A204.1 (cell line): ENCODE measurements around the gene SLC12A2.

Experiments
- FAIRE-seq: peaks from 2 replicates; lab custom pipeline; 2012; peaks lifted over from hg19 to GRCh38; lab: Jason Lieb, UNC

The SLC12A2 gene

DNA sequence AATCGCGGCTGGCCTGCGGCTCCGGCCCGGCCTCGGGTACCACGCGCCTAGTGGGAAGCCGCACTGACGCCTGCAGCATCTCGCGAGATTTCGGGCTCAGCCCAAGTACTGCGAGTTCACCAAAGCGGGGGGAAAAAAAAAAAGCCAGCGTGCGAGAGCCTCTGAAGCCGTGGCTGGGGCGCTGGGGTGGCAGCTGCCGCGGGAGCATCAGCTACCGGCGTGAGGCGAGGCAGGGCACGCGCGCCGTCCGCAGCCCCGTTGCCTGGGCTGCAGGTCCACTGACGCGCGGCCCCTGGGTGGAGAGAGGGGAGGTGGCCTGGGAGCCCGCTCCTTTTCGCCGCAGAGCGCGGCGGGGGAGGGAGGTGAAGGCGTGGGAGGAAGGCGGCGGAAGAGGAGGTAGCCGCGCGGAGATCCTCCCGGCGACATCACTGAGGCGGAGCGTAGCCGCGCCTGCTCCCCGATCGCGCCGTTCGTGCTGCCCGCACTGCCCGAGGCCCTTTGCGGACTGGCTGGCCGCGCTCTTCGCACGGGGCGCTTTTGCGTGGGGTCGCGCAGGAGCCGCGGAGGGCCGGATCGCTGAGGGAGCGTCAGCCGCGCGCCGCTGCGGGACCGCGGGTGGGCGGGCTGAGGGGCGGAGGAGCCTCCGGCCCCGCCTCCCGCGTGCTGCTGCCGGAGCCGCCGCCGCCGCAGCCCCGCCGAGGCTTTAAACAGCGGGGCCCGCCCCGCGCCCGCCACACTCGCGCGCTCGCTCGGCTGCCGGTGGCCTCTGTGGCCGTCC is at the start of gene SLC12A2:
SLC12A2 (plus strand) TSS at position 734 of the 778 bp plus-strand sequence. CDS start 189 bp downstream, outside the sequence.
- FAIRE-seq: no peak

DNA sequence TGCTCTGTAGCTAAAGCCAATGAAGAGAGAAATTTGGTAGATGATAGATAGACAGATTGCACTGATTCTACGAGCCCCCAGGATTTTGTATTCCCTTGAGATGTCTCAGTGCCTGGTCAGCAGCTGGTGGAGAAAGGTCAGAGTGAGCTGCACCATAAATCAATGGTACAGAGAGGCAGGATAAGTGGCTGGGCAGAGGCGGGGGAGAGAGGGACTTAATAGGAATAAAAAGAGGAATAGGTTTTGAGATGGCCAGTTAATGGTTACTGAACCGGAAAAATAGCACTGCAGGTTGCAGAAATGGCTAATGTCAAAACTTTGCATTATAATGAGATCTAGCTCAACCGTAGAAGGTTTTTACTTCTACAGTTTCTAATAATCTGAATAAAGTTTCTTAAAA is 47.9 kb upstream of the SLC12A2 start:
- no peak for FAIRE-seq

DNA sequence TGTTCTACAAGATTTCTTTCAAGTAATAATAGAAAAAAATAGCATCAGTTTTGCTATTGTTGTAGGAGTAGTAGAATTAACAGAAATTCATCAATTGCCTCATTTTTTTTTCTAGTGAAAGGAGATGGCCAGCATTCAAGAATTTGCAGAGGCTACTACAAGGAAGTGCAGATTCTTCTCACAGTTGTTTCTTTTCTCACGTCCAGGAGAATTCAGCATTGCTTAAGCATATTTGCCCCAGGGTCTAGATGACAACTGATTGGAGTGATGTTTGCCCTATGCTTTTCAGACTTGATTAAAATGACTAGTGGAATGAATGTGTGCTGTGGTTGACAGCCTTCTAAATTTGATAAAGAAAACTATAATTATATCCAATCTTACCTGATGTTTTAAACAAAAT is 46.6 kb upstream of the SLC12A2 start:
- FAIRE-seq: no peak

DNA sequence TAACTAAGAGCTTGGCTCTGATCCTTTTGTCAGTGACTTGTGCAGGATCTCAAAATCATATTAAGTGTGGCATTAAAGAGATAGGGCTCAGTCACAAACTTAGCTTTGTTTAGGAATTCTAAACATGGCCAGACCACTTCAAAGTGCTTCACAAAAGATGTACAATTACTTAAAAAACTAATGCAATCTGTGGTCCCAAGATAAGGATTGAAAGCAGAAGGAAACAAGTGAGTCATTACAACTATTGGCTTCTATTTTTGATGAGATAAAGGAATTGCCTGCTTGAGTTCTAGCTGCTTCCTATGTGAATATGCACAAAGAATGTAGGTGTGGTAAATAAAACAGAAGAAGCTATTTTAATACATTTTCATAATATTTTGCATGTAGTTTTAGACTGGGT is 44.9 kb upstream of the SLC12A2 start:
- no peak for FAIRE-seq

DNA sequence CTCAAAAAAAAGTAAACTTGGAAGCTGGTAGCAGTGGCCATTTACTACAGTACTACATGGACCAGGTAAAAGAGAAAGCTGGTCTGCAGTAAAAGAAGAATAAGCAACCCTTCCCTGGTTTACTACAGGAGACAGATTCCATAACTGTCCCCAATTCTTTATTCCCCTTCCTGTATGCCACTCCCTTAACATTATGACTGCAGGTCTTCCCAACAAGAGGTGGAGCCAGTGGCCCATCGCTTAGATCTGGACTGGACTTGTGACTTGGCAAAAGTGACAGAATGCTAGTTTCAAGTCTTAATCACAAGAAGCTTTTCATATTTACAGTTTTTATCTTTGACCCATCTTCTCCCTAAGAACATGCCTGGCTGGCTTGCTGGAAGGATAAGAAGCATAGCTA is 42.6 kb upstream of the SLC12A2 start:
- no peak for FAIRE-seq

DNA sequence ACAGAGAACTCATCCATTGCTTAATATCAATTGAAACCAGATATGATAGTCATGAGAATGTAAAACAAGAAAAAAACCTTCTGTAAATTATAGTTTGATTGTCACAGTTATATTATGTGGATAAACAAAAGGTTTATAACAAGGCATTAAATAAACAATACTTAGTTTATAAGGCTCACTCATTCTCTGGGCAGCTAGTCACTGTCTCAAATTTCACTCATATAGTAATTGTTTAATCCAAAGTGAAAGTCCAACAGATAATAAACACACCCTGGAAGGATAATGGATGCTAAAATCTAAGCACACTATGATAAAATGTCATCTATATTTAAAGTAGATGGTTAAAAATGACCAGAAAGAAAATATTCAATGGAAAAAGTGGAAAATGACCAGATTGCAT is 30.8 kb upstream of the SLC12A2 start:
- no peak for FAIRE-seq

DNA sequence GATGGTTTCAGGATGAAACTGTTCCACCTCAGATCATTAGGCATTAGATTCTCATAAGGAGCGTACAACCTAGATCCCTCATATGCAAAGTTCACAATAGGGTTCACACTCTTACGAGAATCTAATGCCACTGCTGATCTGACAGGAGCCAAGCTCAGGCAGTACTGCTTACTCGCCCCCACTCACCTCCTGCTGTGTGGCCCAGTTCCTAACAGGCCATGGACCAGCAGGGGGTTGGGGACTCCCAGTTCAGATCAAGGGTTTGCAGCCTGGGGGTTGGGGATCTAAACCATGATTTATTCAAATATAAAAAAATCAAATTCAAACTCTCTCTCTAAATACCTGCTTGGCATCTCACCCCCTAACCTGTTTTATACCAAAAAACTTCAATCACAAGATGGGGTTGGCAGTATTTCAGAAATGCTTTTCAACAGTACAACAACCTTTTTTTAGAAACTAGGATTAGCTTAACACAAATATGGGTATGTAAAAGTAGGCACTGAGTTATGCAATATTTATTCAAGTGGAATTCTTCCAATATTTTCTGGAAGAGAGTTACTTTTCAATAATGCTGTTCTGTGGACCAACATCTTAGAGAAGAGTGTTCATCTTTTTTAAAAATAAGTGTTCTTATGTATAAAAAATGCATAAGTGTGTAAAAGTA is 30.1 kb upstream of the SLC12A2 start:
- FAIRE-seq: no peak

DNA sequence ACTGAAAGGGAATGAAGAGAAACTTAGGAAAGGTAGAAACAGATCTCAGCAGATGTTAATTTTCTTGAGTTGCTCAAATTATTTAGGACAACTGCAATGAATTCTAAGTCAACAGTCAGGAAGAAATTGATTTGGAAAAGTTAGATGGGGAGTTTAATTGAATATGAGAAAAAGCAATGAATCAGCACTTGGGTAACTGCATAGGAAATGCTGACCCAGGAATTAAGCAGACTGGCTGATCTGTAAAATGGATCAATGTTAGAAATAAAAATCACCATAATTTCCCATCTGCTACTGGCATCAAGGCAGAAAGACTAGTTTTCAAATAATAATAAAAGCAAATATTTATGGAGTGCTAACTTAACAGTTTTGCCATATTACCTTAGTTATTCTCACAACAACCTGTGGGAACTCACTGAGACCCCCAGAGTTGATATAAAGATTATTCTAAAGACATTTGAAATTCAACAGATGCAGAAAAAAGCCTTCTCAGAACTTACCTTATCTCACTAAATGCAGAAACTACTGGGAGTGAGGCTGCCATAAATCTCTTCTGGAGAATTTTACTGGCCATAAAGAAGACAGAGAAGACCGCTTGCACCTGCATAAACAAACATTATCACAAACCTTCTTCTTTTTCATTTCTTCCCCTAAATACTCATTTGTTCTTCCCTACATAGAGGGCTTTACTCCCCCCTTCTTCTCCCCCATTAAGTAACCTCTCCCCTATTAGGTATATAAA is 22.8 kb upstream of the SLC12A2 start:
- no peak for FAIRE-seq

DNA sequence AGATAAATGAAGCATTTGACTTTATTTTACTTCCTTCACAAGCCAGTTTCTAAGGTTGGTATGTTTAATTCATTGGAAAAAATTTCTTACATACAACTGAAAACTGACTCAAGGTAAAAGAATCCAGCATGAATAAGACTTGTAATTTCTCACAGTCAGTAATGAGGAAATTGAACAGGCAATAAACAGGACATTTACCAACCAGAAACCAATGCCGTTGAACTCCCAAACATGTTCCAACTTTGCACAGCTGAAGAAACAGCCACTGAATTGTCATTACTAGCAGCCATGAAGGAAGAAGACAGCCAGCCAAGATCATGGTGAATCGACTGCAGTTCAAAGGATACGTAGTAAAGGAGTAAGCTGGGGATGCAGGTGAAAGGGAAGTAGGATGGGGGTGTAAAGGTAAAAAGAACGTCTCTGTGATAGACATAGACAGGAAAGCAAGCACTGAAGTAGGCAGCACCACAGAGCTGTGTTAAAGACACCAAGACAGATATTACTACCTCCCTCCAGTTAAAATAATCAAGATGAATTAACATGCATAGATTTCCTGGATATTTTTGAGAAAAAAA is 21.3 kb upstream of the SLC12A2 start:
- FAIRE-seq: no peak

DNA sequence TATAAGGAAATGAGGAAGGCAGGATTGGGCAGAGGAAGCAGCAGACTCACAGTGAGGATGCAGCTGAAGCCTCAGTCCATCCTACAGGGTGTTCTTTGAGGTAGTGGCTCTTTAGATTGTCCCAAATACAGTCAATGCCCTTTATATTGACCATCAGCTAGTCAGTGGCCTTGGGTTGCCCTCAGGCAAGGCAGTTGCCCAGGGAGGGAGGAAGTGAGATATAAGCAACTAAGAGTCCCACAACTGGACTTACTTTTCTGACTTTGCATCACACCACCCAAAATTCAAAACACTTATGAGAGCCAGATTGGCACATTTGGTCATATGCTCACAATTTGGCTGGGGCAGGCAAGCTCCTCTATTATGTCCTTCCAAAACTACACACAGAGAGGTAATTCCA is 9.4 kb upstream of the SLC12A2 start:
- FAIRE-seq: no peak

DNA sequence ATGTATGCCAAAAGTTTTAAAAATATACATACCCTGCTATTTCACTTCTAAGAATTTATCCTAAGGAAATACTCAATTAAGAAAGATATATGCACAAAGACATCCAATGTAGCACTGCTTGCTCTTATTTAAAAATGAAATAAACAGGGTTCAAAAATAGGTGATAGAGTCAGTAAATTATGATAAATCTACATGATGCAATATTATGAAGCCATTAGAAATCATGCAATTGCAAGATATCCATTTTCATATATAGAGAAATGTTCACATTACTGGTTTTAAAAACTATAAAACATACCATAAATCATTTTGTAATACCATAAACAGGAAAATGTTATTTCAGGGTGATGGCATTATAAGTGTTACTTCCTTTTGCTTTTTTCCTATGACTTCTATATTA is 8.6 kb upstream of the SLC12A2 start:
- no peak for FAIRE-seq

DNA sequence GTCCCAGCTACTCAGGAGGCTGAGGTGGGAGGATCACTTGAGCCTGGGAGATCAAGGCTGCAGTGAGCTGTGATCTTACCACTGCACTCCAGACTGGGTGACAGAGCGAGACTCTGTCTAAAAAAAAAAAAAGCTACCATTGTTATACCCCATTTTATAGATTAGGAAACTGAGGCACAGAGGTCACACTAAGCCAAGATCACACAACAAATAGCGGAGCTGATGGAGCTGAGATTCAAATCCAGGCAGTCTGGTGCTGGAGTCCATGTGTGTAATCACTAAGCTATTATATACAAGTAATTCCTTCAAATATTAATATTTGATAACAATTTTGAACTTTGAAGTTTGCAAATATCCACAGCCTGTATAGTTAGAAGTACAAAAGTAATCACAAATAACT is 6.0 kb upstream of the SLC12A2 start:
- no peak for FAIRE-seq

DNA sequence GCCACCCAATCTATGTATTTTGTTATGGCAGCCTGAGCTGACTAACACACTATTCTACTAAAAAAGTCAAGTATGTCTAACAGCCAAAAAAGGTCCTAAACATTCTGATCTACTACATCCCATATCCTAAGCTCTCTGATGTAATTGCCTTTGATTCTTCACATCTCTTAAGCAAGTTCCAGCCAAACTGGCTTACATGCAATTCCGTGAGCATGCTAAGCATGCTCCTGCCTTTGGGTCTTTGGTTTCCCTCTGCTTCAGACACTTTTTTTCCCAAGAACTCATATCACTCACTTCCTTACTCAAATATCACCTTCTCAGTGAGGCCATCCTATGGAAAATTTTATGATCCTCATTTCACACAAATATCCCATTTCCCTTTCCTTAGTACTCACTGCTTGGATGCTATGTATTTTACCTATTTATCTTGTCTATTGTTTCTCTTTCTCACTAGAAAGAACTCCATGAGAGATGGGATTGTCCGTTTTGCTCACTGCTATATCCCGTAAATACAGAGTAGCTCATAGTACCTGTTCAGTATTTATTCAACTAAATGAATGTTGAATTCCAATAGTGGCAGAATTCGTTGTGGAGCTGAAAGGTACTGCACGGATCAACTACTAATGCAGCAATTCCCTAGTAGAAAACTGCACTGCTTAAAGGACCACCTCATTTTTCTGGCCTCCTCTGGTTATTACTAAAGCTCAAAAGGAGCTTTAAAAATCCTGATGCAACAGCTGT is 2.3 kb upstream of the SLC12A2 start:
- FAIRE-seq: no peak

DNA sequence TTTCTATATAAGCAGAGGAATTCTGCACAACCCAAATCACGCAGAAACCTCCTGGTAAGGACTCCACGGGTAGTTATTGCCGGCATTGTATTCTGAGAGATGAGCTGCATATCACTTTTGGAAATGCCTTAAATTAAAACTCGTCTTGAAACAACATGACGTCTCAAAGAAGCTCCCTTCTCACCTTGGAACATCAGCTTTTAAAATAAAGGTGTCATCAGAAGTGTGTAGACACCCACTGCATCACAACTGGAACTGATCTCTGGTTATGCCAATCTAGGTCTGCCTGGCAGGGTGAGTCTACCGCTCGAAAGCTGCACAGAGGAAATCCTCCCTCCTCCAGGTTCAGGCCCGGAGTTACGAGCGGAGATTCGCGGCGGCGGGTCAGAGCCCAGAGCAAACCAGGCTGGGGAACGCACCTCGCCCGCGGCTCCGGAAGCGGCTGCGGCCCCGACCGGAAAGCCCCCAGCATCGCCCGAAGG is 974 bp upstream of the SLC12A2 start:
- no peak for FAIRE-seq

DNA sequence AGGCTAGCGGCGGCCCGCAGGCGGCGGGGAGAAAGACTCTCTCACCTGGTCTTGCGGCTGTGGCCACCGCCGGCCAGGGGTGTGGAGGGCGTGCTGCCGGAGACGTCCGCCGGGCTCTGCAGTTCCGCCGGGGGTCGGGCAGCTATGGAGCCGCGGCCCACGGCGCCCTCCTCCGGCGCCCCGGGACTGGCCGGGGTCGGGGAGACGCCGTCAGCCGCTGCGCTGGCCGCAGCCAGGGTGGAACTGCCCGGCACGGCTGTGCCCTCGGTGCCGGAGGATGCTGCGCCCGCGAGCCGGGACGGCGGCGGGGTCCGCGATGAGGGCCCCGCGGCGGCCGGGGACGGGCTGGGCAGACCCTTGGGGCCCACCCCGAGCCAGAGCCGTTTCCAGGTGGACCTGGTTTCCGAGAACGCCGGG is 253 bp downstream of the SLC12A2 start:
- no peak for FAIRE-seq

DNA sequence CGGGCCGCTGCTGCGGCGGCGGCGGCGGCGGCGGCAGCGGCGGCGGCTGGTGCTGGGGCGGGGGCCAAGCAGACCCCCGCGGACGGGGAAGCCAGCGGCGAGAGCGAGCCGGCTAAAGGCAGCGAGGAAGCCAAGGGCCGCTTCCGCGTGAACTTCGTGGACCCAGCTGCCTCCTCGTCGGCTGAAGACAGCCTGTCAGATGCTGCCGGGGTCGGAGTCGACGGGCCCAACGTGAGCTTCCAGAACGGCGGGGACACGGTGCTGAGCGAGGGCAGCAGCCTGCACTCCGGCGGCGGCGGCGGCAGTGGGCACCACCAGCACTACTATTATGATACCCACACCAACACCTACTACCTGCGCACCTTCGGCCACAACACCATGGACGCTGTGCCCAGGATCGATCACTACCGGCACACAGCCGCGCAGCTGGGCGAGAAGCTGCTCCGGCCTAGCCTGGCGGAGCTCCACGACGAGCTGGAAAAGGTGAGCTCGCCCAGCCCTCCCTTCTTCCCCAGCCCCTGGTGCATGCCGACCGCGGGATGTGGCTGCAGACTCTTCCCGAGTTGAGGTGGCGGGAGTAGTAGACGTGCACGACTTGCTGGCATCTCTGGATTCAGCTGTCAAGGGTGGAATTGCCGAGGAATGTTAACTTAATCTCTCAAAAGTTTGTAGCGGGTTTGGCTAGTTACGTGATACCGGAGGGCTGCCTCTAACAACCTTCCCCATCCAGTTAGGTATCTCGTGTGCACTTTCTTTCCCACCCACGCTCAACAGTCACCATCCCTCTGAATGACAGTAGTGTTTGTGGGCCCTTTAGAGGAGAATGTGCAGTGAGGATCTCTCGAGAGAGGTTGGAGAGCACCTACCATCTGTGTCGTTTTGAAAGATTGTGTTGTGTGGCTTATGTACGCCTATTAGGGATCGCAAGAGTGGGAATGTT is 932 bp downstream of the SLC12A2 start:
- FAIRE-seq: no peak

DNA sequence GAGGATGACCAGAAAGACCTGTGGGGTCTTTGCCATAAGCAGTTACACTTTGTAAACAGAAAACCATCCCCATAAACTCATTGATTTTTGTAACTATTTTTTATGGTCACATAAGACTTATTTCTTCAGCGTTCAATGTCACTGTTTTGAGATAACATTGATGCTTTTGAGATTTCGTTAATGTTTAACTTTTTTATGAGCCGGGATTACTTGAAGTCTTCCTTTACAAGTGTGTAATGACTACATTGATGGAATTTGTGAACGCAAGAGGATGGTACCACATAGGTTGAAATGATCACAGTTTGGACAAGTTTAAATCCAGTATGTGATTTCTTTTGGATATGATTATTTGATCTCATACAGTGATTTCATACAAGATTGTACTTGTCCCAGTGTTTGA is 1.8 kb downstream of the SLC12A2 start:
- no peak for FAIRE-seq

DNA sequence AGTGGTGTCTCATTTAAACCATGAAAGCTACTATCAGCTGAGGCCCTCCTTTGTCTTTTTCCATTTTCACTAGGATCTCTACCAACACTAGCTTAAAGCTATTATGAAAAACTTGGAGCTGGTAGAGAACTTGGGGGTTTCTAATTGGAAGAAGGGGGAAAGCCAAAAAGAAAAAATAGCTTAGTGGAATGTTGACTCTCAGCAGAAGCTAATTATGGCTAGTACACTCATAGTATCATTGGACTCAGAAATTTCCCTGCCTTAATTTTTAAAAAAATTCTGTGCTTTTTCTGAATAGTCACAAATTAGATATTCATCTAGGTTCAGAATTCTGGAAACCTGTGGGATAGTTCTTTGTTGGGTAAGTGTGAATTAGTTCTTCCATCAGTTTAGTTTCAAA is 8.0 kb downstream of the SLC12A2 start:
- FAIRE-seq: no peak

DNA sequence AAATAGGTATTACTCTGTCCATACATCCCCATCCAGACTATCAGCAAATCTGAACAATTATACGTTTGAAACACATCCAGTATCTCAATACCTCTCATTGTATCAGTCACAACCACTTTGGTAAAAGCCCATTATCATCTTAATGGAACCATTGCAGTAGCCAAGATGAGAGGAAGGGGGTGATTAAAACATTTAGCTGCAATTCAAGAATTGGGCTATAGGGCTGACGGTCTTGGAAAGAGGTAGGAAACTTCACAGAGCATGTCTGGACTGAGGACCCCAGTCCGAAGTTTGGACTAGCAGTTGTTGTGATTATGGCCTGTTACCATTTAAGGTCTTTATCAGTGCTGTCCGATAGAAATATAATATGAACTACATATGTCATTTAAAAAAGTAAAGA is 8.6 kb downstream of the SLC12A2 start:
- FAIRE-seq: no peak

DNA sequence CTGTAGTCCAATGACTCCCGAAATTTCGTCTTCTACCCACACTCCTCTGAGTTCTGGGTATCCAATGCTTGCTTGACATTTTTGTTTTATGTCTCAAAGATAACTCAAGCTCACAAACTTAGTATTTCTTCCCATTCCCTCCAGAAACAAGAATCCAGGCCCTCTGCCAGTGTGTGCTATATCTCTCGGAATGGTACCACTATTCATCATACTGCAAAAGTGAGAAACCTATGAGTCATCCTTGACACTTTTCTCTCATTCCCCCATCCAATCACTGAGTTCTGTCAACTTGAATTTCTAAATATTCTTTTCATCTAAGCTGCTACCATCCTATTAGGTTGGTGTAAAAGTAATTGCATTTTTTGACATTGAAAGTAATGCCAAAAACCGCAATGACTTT is 9.8 kb downstream of the SLC12A2 start:
- FAIRE-seq: no peak

DNA sequence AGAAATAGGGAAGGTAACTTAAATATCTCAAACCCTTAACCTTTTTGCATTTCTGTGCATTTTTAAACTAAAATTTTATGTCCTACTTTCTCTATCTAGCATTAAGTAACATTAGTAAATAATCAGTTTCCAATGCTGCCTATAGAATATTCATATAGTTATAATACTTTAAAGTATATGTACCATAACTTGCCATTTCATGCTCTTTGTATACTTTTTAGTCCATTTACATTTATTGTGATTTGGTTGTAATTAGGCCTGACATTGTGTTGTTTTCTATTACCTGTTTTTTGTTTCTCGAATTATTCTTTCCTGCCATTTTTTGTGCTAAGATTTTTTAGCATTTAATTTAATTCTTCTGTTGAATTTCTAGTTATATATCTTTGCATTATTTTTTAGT is 13.7 kb downstream of the SLC12A2 start:
- FAIRE-seq: no peak
